Activated CD8-positive, alpha-beta T cell treated with anti-CD3 and anti-CD28 coated beads for 36 hours (primary cell): ENCODE measurements around the gene RASEF. TPM values are rescaled to one million over a fixed set of nuclear protein-coding genes. Genes with fewer than 3 reads are reported as not detected.

Experiments used
- ATAC-seq: fragments of 200-7000 bp; cut with Tn5 transposase; one replicate; pipeline ENCODE4 v1.10.0; 2021; ENCODE audit warnings: mild to moderate bottlenecking, moderate library complexity
- CTCF ChIA-PET: fragments of 350-600 bp; sonication (Branson Sonifier 250); formaldehyde crosslinking; loops from one replicate; lab custom pipeline; 2021; ENCODE audit warnings: antibody characterized with exemption; lab: Charles Lee
- POLR2A ChIA-PET: fragments of 350-600 bp; sonication (Branson Sonifier 250); formaldehyde crosslinking; loops from one replicate; lab custom pipeline; 2021; ENCODE audit warnings: antibody characterized with exemption; lab: Charles Lee
- DNase-seq: peaks from one replicate; pipeline ENCODE4 v3.0.0-alpha.2; 2020
- H3K27ac Mint-ChIP-seq: one replicate; pipeline ENCODE4 v1.8.0; 2021; ENCODE audit warnings: mild to moderate bottlenecking, mixed read lengths
- H3K27me3 Mint-ChIP-seq: one replicate; pipeline ENCODE4 v1.8.0; 2021; ENCODE audit warnings: mixed read lengths
- H3K36me3 Mint-ChIP-seq: one replicate; pipeline ENCODE4 v1.8.0; 2021; ENCODE audit warnings: low read depth, mixed read lengths
- H3K4me1 Mint-ChIP-seq: one replicate; pipeline ENCODE4 v1.8.0; 2021; ENCODE audit warnings: low read depth, mixed read lengths
- H3K4me3 Mint-ChIP-seq: one replicate; pipeline ENCODE4 v1.8.0; 2021; ENCODE audit warnings: mild to moderate bottlenecking, moderate library complexity, mixed read lengths
- H3K9me3 Mint-ChIP-seq: one replicate; pipeline ENCODE4 v1.8.0; 2021; ENCODE audit warnings: mixed read lengths
- CTCF ChIP-seq: fragments of 200-600 bp; IDR thresholded peaks from one replicate; pipeline ENCODE4 v1.8.0; 2022; ENCODE audit warnings: antibody characterized with exemption, mild to moderate bottlenecking
- intact Hi-C: fragments of 100-400 bp; cut with micrococcal nuclease; formaldehyde crosslinking; loops from one replicate; pipeline ENCODE4 v1.10.0; 2022
- total RNA-seq, 2 experiments: library from RNA; stranded (reverse); gene quantifications; one replicate each; pipeline ENCODE4 v1.2.3, GENCODE V29; 2021

The RASEF gene
- total RNA-seq, 2 experiments from 2014 or later, result not detected

- ATAC-seq, result no peak
- TF ChIP-seq CTCF, result no peak
- intact Hi-C loops, result no loop called here
- H3K4me1 Mint-ChIP-seq, result no peaks in the 10 kb centered on the region
- H3K4me3 Mint-ChIP-seq, result no peak overlapping the region
- no peak overlapping the region for H3K27ac Mint-ChIP-seq
- ChIA-PET POLR2A (no interaction called here), CTCF (no interaction called here)
- H3K36me3 Mint-ChIP-seq, result no peaks in the 10 kb centered on the region
- no peak for DNase-seq
- no peaks in the 10 kb centered on the region for H3K27me3 Mint-ChIP-seq
- H3K9me3 Mint-ChIP-seq, result no peaks in the 10 kb centered on the region
Observed at GRCh38 chr9:82981552-82981951, 81.4 kb downstream of the RASEF start.

GRCh38 chr9:82975176-82975575, 87.8 kb downstream of the RASEF start:
- ATAC-seq (no peak), DNase-seq (no peak)
- Mint-ChIP-seq H3K36me3 (no peaks in the 10 kb centered on the region), H3K27ac (no peak overlapping the region), H3K27me3 (peaks cover 3% of the 10 kb centered on the region), H3K4me1 (no peaks in the 10 kb centered on the region), H3K4me3 (no peak overlapping the region), H3K9me3 (peaks cover 2% of the 10 kb centered on the region)
- POLR2A ChIA-PET, result no interaction called here
- TF ChIP-seq CTCF, result no peak
- intact Hi-C loops, result no loop called here
- CTCF ChIA-PET, result no interaction called here

- intact Hi-C loops, result no loop called here
- POLR2A ChIA-PET, result no interaction called here
- no peak for ATAC-seq
- Mint-ChIP-seq H3K27ac (no peak overlapping the region), H3K36me3 (no peaks in the 10 kb centered on the region), H3K9me3 (peaks cover 2% of the 10 kb centered on the region), H3K4me1 (no peaks in the 10 kb centered on the region), H3K4me3 (no peak overlapping the region), H3K27me3 (peaks cover 3% of the 10 kb centered on the region)
- DNase-seq, result no peak
- CTCF ChIA-PET, result interaction anchor here (1.4 kb wide), 1 partner anchor 11 kb away, joined by 4 read pairs; no protein-coding TSS in a partner anchor
- no peak for TF ChIP-seq CTCF
Observed at GRCh38 chr9:82972446-82972845, 90.5 kb downstream of the RASEF start.

GRCh38 chr9:82970359-82970758, 92.6 kb downstream of the RASEF start:
- no peak for ATAC-seq
- no peaks in the 10 kb centered on the region for H3K36me3 Mint-ChIP-seq
- intact Hi-C loops, result no loop called here
- CTCF ChIA-PET, result no interaction called here
- no peaks in the 10 kb centered on the region for H3K27me3 Mint-ChIP-seq
- peaks cover 2% of the 10 kb centered on the region for H3K9me3 Mint-ChIP-seq
- no peak for TF ChIP-seq CTCF
- H3K4me1 Mint-ChIP-seq, result no peaks in the 10 kb centered on the region
- POLR2A ChIA-PET, result no interaction called here
- no peak overlapping the region for H3K27ac Mint-ChIP-seq
- DNase-seq, result no peak
- no peak overlapping the region for H3K4me3 Mint-ChIP-seq

GRCh38 chr9:82969291-82969690, 93.7 kb downstream of the RASEF start:
- H3K27ac Mint-ChIP-seq, result no peak overlapping the region
- CTCF ChIA-PET, result no interaction called here
- no peaks in the 10 kb centered on the region for H3K27me3 Mint-ChIP-seq
- H3K9me3 Mint-ChIP-seq, result peaks cover 2% of the 10 kb centered on the region
- ATAC-seq (no peak), DNase-seq (no peak)
- H3K4me1 Mint-ChIP-seq, result no peaks in the 10 kb centered on the region
- no peak for TF ChIP-seq CTCF
- H3K4me3 Mint-ChIP-seq, result no peak overlapping the region
- no peaks in the 10 kb centered on the region for H3K36me3 Mint-ChIP-seq
- POLR2A ChIA-PET, result no interaction called here
- intact Hi-C loops, result no loop called here
